VCaP (cell line): Measurements from ENCODE around the gene KLHL1.

Experiments
- H3K27ac ChIP-seq: fragments of 450-650 bp; 2 replicates; pipeline ENCODE4 v1.5.1; 2017
- CTCF ChIP-seq: fragments of 450-650 bp; conservative IDR thresholded peaks from 2 replicates; pipeline ENCODE4 v1.5.1; 2017; ENCODE audit warnings: mild to moderate bottlenecking, moderate library complexity

Gene KLHL1

GRCh38 chr13:69683921-69684686 is 424.1 kb downstream of the KLHL1 start:
- TF ChIP-seq CTCF, result no peak
- no peak overlapping the region for H3K27ac ChIP-seq

GRCh38 chr13:69681722-69682121 is 426.5 kb downstream of the KLHL1 start:
- no peak overlapping the region for H3K27ac ChIP-seq
- TF ChIP-seq CTCF, result no peak

- TF ChIP-seq CTCF, result no peak
Measured at GRCh38 chr13:69677343-69677742, 430.9 kb downstream of the KLHL1 start.

GRCh38 chr13:69676286-69676685 is 432.0 kb downstream of the KLHL1 start:
- H3K27ac ChIP-seq, result no peak overlapping the region
- TF ChIP-seq CTCF, result no peak

More at GRCh38 chr13:69677343-69677742, 430.9 kb downstream of the KLHL1 start:
- no peak overlapping the region for H3K27ac ChIP-seq

- no peak for TF ChIP-seq CTCF
- H3K27ac ChIP-seq, result no peak overlapping the region
Measured at GRCh38 chr13:69660155-69660554, 448.1 kb downstream of the KLHL1 start.

GRCh38 chr13:69657676-69658075 is 450.6 kb downstream of the KLHL1 start:
- TF ChIP-seq CTCF, result no peak
- H3K27ac ChIP-seq, result no peak overlapping the region

GRCh38 chr13:69654392-69654791 is 453.9 kb downstream of the KLHL1 start:
- TF ChIP-seq CTCF, result no peak
- H3K27ac ChIP-seq, result no peak overlapping the region
